GM10266 (cell line): ENCODE measurements around the gene NBAS.

Source experiments
- DNase-seq: peaks from one replicate; pipeline ENCODE4 v3.0.0; 2012; ENCODE audit errors: extremely low spot score
- TF ChIP-seq, protein P1 (sequence below): IDR thresholded peaks from 2 replicates; pipeline ENCODE4 v1.5.1; 2012; ENCODE audit warnings: mild to moderate bottlenecking, low read depth; ENCODE audit not compliant: control insufficient read depth, insufficient read depth; ENCODE audit errors: missing control alignments

Gene NBAS

DNA sequence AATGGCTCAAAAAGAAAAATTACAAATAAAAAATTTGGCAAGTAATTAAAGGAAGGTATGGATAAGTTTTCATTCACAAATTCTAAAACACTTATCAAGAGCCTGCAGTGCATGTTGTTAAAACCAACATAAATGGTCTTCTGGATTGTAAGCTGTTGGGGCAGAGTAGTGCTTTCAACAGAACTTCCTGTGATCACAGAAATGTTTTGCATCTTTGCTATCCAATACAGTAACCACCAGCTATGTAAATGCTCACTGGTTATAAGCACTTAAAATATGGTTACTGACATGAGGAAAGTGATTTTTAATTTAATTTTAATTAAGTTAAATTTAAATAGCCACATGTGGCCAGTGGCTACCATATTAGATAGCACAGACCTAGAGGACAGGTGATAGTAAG is 133.1 kb downstream of the NBAS start:
- no peak for DNase-seq
- TF ChIP-seq, protein P1, sequence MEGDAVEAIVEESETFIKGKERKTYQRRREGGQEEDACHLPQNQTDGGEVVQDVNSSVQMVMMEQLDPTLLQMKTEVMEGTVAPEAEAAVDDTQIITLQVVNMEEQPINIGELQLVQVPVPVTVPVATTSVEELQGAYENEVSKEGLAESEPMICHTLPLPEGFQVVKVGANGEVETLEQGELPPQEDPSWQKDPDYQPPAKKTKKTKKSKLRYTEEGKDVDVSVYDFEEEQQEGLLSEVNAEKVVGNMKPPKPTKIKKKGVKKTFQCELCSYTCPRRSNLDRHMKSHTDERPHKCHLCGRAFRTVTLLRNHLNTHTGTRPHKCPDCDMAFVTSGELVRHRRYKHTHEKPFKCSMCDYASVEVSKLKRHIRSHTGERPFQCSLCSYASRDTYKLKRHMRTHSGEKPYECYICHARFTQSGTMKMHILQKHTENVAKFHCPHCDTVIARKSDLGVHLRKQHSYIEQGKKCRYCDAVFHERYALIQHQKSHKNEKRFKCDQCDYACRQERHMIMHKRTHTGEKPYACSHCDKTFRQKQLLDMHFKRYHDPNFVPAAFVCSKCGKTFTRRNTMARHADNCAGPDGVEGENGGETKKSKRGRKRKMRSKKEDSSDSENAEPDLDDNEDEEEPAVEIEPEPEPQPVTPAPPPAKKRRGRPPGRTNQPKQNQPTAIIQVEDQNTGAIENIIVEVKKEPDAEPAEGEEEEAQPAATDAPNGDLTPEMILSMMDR = no peak

DNA sequence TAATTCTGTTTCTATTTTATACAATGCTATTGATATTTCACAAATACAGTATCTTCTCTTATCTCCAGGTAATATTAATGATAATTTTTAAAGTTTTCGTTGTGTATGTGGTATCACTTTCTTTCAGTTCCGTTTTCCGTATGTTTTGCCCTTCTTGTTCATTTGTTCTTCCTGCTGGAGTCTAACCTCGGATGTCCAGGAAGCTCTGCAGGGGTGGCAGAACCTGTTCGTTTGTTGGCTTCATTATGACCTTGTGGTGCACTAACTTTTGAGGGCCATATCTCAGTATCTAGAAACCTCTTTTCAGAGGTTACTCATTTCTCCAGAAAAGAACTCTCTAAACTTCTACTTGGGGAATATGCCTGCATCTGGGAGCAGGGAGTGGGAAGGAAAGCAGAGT is 134.5 kb downstream of the NBAS start:
- TF ChIP-seq, protein P1 = no peak
- no peak for DNase-seq

DNA sequence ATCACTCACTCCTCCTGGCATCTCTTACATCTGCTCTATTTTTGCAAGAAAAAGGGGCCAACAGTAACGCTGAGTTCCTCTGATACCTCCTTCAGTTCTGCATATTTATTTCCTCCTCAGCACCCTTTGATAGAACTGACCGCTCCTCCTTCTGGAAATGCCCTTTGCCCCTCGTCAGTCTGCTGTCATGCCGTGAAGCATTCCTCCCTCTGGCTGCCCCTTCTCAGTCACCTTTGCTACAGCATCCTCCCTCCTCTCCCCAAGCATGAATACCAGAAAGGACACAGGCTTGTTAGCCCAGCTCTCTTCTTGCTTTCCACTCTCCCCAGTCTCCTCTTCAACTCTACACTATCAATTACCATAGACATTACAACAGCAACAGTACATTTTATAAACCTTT is 135.4 kb downstream of the NBAS start:
- TF ChIP-seq, protein P1 = no peak
- DNase-seq = no peak

DNA sequence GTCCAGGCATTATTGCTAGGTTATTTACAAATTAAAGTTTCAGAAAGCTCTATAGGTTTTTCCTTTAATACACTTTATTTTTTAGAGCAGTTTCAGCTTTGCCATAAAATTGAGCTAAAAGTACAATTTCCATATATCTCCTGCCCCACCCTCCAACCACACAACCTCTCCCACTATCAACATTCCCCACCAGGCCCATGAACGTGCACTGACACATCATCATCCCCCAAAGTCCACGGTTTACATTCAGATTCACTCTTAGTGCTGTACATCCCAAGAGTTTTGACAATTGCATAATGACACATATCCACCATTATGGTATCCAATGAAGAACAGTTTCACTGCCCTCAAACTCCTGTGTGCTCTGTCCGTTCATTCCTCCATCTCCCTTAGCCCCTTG is 139.4 kb downstream of the NBAS start:
- TF ChIP-seq, protein P1 = no peak
- no peak for DNase-seq

DNA sequence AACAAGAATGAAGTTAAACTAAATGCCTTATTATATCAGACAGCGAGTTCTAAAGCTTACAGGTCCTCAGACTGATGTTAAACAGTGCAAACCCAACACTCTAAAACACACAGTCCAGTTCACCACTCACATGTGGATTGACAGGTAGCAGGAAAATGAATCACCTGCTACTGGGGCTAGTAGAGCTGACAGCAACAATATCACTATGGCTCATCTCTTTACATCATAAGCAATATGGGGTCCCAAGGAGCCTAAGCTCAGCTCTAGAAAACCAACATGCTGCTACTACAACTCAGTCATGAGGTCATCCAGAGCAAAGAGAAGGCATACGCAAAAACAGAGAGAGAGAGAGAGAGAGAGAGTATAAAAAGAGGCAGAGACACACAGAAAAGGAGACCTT is 145.4 kb downstream of the NBAS start:
- TF ChIP-seq, protein P1 = no peak
- no peak for DNase-seq

DNA sequence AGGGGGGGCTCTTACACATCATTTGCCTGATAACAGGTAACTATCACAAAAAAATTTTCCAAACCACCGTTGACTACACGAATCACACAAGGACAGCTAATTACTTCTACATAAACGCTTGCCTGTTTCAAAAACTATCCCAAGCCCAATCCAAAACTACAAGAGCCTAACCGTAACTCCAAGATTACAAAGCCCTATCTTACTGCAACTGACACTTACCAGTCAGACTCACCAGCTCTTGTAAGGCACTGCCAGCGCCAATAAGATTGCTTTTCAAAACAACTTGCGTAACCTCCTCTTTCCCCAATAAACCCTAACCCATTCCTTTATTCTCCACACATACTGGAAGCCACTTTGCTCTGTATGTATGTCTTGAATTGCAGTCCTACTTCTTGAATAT is 148.4 kb downstream of the NBAS start:
- TF ChIP-seq, protein P1 = no peak
- no peak for DNase-seq

DNA sequence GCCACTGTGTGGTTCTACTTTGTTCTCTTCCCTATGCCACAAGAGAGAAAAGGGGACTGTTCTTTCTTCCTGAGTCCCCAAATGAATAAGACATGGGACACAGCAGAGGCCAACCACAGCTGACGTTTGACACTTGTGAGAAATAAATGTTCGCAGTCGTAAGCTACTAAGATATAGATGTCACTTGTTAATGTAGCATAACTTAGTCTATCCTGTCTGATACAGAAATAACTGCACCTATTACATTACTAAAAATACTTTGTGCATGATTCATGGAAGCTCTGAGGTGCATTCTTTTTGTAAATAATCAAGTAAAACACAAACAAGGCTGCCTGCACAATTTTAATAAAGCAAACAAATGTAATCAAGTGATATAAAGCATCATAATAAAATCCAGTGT is 148.8 kb downstream of the NBAS start:
- no peak for DNase-seq
- TF ChIP-seq, protein P1 = no peak
